Adrenal gland (tissue), 12 donors: ENCODE data around the gene SETD3. TPM values are rescaled to one million over a fixed set of nuclear protein-coding genes. Genes with fewer than 3 reads are reported as not detected.

ENCODE experiments used
- DNase-seq, 7 donors: peaks; one replicate each; pipeline ENCODE4 v3.0.0-alpha.2; 2019 to 2020
- H3K27ac ChIP-seq, 5 donors: fragments of 200-600 bp; sonication (generic) in 4 of 5; 1 replicate in 3 of 5; 2 replicates in 2 of 5; pipeline versions ENCODE4 v1.5.1 to v1.8.0; 2016 to 2020; ENCODE audit warnings: mild to moderate bottlenecking in 1 of 5
- H3K27me3 ChIP-seq: fragments of 200-600 bp; 2 replicates; pipeline ENCODE4 v1.8.0; 2021
- H3K36me3 ChIP-seq, 2 donors: fragments of 200-600 bp; replicated peaks in 1 of 2; 1 replicate in 1 of 2; 2 replicates in 1 of 2; pipeline versions ENCODE4 v1.5.1 to v1.8.0; 2018 to 2022
- H3K4me1 ChIP-seq, 2 donors: fragments of 200-600 bp; replicated peaks in 1 of 2; 1 replicate in 1 of 2; 2 replicates in 1 of 2; pipeline versions ENCODE4 v1.5.1 to v1.8.0; 2018 to 2021
- H3K4me3 ChIP-seq, 4 donors: fragments of 200-600 bp; sonication (generic) in 3 of 4; one replicate each; pipeline ENCODE4 v1.5.1; 2016 to 2018
- H3K9me3 ChIP-seq, 3 donors: fragments of 200-600 bp; sonication (generic) in 1 of 3; replicated peaks in 1 of 3; 1 replicate in 2 of 3; 2 replicates in 1 of 3; pipeline versions ENCODE4 v1.5.1 to v1.8.0; 2016 to 2021
- CTCF ChIP-seq, 6 experiments: fragments of 450-650 bp in 4 of 6; fragments of 200-600 bp in 2 of 6; sonication (generic) in 1 of 6; IDR thresholded peaks; 1 replicate in 5 of 6; 2 replicates in 1 of 6; pipeline versions ENCODE4 v1.5.1 to v1.8.0; 2016 to 2021; ENCODE audit warnings: antibody characterized with exemption in 6 of 6, mild to moderate bottlenecking in 2 of 6, moderate library complexity in 1 of 6
- POLR2A ChIP-seq, 2 donors: fragments of 450-650 bp; IDR thresholded peaks; one replicate each; pipeline ENCODE4 v1.6.1; 2017; ENCODE audit warnings: antibody characterized with exemption in 2 of 2, mild to moderate bottlenecking in 2 of 2, moderate library complexity in 1 of 2
- WGBS, 4 donors: extraction: QIAGEN DNeasy Blood & Tissue Kit in 2 of 4; methylation state at CpG; one replicate each; pipeline versions ENCODE4 v1.1.5 to v1.1.7; 2013 to 2017; 5-methylcytosine and 5-hydroxymethylcytosine counted together
- intact Hi-C, 2 donors: fragments of 100-400 bp; cut with DNase I; formaldehyde crosslinking; loops; one replicate each; pipeline versions ENCODE4 v1.14.1 to v1.15.0; 2022 to 2023
- polyA plus RNA-seq, 3 donors: library from polyadenylated mRNA; stranded (reverse); fragments of 200-250 nt in 2 of 3; fragments of 350-450 nt in 1 of 3; fragmentation: Illumina TruSeq in 1 of 3; extraction: RNeasy Lipid Tissue Mini Kit (QIAGEN cat#74804) in 1 of 3; gene quantifications; one replicate each; pipeline ENCODE4 v1.2.3, GENCODE V29; 2013 to 2014
- total RNA-seq, 9 donors: library from RNA; depleted of rRNA in 4 of 9; stranded (reverse); fragments of >200 nt in 4 of 9; fragments of 120-200 nt in 1 of 9; fragmentation: NEBNext Ultra II Directional in 1 of 9; extraction: Animal tissue kit (Norgen Biotek cat#: 25700) in 1 of 9; gene quantifications; one replicate each; pipeline versions ENCODE4 v1.1.0 to v1.2.4, GENCODE V29; 2013 to 2023
- donor health status: healthy with polysubstance abuse.
- donor health status: Bipolar disorder and iron deficiency.
- donor health status: DM: yes; HTN: yes; CAD: no.
- donor health status: DM: no; HTN: no; CAD: no.
- donor health status: DM: no; HTN: no; CAD: no.
- donor health status: DM: yes; HTN: yes; CAD: no.

The SETD3 gene
- total and polyA plus RNA-seq, 12 donors: 23.1 to 58.6 (median 44.3) TPM

- DNase-seq: no peak
- no peaks in the 10 kb centered on the region for H3K27me3 ChIP-seq
- intact Hi-C loops: no loop called here
- no peak overlapping the region for H3K4me3 ChIP-seq
- no peaks in the 10 kb centered on the region for H3K4me1 ChIP-seq
- H3K9me3 ChIP-seq: no peaks in the 10 kb centered on the region
- H3K36me3 ChIP-seq: no peaks in the 10 kb centered on the region
- WGBS, 4 donors: 78 to 83% (median 80%) methylated on average over 4 to 16 of the region's 16 CpGs
- no peak overlapping the region for H3K27ac ChIP-seq
- TF ChIP-seq POLR2A (IDR thresholded peaks at IDR 0.05) (no peak), CTCF (IDR thresholded peaks at IDR 0.05) (no peak)
These were observed 116.9 kb downstream of the SETD3 start for GRCh38 chr14:99363616-99364290.

GRCh38 chr14:99363051-99363450 lies 117.6 kb downstream of the SETD3 start:
- DNase-seq: no peak
- no peaks in the 10 kb centered on the region for H3K4me1 ChIP-seq
- intact Hi-C loops: no loop called here
- no peak overlapping the region for H3K27ac ChIP-seq
- no peaks in the 10 kb centered on the region for H3K9me3 ChIP-seq
- H3K36me3 ChIP-seq: no peaks in the 10 kb centered on the region
- no peak overlapping the region for H3K4me3 ChIP-seq
- H3K27me3 ChIP-seq: no peaks in the 10 kb centered on the region
- WGBS, 4 donors: 90 to 95% (median 93%) methylated on average over 12 of the region's 12 CpGs
- TF ChIP-seq CTCF (IDR thresholded peaks at IDR 0.05) (no peak), POLR2A (IDR thresholded peaks at IDR 0.05) (no peak)

GRCh38 chr14:99361596-99362215 lies 119.0 kb downstream of the SETD3 start:
- H3K27me3 ChIP-seq: no peaks in the 10 kb centered on the region
- H3K9me3 ChIP-seq: no peaks in the 10 kb centered on the region
- DNase-seq: no peak
- no peak overlapping the region for H3K27ac ChIP-seq
- TF ChIP-seq CTCF (IDR thresholded peaks at IDR 0.05) (no peak), POLR2A (IDR thresholded peaks at IDR 0.05) (no peak)
- 81 to 86% (median 83%) methylated on average over 14 to 21 of the region's 21 CpGs for WGBS, 4 donors
- H3K36me3 ChIP-seq: no peaks in the 10 kb centered on the region
- no peaks in the 10 kb centered on the region for H3K4me1 ChIP-seq
- no peak overlapping the region for H3K4me3 ChIP-seq
- intact Hi-C loops: no loop called here

GRCh38 chr14:99360774-99361595 lies 119.7 kb downstream of the SETD3 start:
- intact Hi-C loops: no loop called here
- H3K9me3 ChIP-seq: no peaks in the 10 kb centered on the region
- no peaks in the 10 kb centered on the region for H3K27me3 ChIP-seq
- no peaks in the 10 kb centered on the region for H3K36me3 ChIP-seq
- 82 to 90% (median 87%) methylated on average over 7 to 24 of the region's 24 CpGs for WGBS, 4 donors
- DNase-seq: no peak
- H3K27ac ChIP-seq: no peak overlapping the region
- H3K4me1 ChIP-seq: no peaks in the 10 kb centered on the region
- TF ChIP-seq POLR2A (IDR thresholded peaks at IDR 0.05): no peak
- TF ChIP-seq CTCF (IDR thresholded peaks at IDR 0.05): no peak
- H3K4me3 ChIP-seq: no peak overlapping the region
